MG63 (cell line): ENCODE data around the gene SGCD. TPM values are rescaled to one million over a fixed set of nuclear protein-coding genes. Genes with fewer than 3 reads are reported as not detected.

Experiments used
- DNase-seq: peaks from one replicate; pipeline ENCODE4 v3.0.0-alpha.2; 2020
- H3K27me3 ChIP-seq: fragments of 250-450 bp; sonication (Bioruptor Pico); 2 replicates; pipeline ENCODE4 v1.5.1; 2020; ENCODE audit warnings: mild to moderate bottlenecking, moderate library complexity
- H3K36me3 ChIP-seq: fragments of 250-450 bp; sonication (Bioruptor Pico); 2 replicates; pipeline ENCODE4 v1.5.1; 2020; ENCODE audit warnings: mild to moderate bottlenecking, moderate library complexity
- H3K4me3 ChIP-seq: fragments of 250-450 bp; sonication (Bioruptor Pico); 2 replicates; pipeline ENCODE4 v1.5.1; 2020; ENCODE audit warnings: mild to moderate bottlenecking, moderate library complexity
- H3K9me3 ChIP-seq: fragments of 250-450 bp; sonication (Bioruptor Pico); 2 replicates; pipeline ENCODE4 v1.5.1; 2020; ENCODE audit warnings: mild to moderate bottlenecking, moderate library complexity
- total RNA-seq: library from RNA; depleted of rRNA; stranded (reverse); fragments of >200 nt; shearing (Covaris generic); gene quantifications from 2 replicates; pipeline ENCODE4 v1.2.3, GENCODE V29; 2014; ENCODE audit warnings: low replicate concordance

SGCD gene
- total RNA-seq, 1 experiment from 2014 or later: 0.49 TPM

DNA sequence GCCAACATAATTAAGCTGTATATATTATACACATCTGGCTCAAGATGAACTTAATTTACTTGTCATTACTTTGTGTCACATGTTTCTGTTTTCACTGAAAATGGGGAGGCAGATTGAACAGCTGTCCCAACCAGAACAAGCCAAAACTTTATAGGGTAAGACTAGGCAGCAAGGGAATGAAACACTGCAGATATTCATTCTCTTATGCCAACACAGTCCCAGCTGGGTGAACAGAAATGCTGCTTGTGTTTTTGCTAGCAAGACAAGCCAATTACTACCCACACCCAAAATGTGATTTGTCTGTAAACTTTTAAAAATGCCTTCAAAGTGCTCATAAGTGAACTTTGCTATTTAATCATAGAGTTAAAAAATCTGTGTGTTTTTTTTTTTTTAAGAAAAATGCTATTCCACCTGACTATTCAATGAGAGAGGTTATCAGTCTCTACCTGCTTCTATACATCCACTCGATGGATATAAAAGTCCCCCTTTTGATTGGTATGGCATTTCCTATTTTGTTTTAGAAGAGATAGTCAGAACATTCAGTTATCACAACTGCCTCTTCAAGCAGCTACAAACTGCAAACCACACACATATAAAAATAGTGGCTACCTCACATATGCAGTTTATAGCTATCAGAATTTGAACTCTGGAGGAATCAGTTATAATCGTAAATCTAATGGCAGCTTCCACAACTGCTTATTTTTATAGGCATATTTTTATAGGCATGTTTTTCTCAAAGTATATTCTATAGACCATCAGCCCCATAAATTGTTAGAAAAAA lies 431.2 kb downstream of the SGCD start:
- Histone ChIP-seq H3K27me3 (no peaks in the 10 kb centered on the region), H3K36me3 (no peaks in the 10 kb centered on the region), H3K4me3 (no peak overlapping the region), H3K9me3 (no peaks in the 10 kb centered on the region)
- DNase-seq: no peak

DNA sequence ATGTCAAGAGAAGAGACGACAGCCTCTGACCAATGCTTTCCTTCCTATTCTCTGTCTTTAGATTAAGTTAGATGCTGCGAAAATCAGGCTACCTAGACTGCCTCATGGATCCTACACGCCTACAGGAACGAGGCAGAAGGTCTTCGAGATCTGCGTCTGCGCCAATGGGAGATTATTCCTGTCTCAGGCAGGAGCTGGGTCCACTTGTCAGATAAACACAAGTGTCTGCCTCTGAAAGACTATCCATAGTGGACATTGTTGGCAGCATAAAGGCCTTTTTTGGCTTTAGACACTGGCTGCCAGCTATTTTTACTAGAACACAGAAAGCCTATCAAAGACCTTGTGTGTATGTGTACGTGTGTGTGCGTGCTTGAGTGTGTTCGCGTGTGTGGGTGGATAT lies 432.2 kb downstream of the SGCD start:
- H3K36me3 ChIP-seq: no peaks in the 10 kb centered on the region
- no peak overlapping the region for H3K4me3 ChIP-seq
- H3K27me3 ChIP-seq: no peaks in the 10 kb centered on the region
- no peak for DNase-seq
- no peaks in the 10 kb centered on the region for H3K9me3 ChIP-seq

DNA sequence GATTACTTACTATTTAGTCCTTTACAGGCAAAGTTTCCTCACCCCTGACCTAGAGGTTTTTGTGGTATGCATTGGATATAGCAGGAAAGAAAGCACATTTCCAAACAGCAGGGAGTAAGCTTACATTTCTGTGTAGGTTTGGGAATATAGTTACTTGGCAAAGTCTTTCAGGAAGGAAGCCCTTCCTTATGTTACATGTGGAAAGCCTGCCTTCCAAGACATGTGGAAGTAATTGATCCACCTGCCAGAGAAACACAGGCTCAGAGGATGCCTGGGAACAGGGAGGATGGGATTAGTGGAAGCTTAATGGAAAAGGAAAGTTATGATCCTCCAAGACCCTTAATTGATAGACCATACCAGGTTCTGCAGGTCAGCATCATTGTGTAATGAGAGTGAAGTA lies 435.8 kb downstream of the SGCD start:
- Histone ChIP-seq H3K9me3 (no peaks in the 10 kb centered on the region), H3K4me3 (no peak overlapping the region), H3K27me3 (no peaks in the 10 kb centered on the region), H3K36me3 (no peaks in the 10 kb centered on the region)
- no peak for DNase-seq

DNA sequence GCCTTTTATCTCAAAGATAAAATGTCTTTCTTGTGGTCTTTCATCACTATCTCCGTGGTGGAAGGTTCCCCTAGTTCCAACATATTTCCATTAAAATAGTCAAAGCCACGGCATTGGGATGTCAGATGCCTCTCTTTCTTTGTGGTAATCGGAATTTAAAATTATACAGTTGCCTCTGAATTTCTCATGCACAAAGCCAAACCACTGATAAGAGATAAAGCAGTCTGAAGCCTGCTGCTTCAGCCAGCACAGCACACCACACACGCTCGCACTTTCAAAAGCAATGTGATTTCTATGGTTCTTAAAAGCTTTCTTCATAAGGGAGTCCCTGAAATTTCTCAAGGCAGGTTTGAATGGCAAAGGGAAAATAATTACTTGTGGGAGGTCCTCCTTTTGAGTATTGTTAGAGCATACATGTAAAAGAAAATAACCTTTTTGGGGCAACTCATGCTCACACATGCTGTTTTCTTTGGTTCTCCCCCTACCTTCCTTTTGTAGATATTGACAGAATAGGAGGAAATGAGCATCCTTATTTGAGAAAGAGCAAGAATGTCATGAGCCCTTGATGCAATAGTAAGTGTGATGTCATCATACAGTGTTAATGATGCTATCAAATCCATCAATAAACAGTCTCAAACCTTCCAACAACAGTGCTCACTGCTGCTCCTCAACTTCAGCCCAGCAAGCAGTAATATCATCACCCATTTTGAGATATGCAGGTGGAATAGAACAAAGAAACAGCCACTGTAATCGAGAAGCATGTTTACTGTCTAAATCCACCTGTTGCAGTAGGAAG lies 437.4 kb downstream of the SGCD start:
- no peaks in the 10 kb centered on the region for H3K36me3 ChIP-seq
- no peak for DNase-seq
- no peak overlapping the region for H3K4me3 ChIP-seq
- H3K9me3 ChIP-seq: no peaks in the 10 kb centered on the region
- no peaks in the 10 kb centered on the region for H3K27me3 ChIP-seq

DNA sequence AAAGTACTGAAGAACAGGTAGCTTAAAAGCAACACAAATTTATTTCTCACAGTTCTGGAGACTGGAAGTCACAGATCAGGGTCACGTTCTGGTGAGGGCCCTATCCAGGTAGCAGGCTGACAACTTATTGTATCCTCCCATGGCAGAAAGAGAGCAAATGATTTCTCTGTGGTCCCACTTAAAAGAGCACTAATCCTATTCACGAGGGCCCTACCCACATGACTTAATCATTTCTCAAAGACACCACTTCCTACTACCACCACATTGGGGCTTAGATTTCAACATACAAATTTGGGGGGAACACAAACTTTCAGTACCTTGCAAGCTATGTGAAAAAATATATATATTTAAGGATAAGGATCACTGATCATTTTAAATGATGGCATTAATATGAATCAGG lies 447.3 kb downstream of the SGCD start:
- Histone ChIP-seq H3K27me3 (no peaks in the 10 kb centered on the region), H3K36me3 (no peaks in the 10 kb centered on the region), H3K4me3 (no peak overlapping the region), H3K9me3 (no peaks in the 10 kb centered on the region)
- DNase-seq: no peak

DNA sequence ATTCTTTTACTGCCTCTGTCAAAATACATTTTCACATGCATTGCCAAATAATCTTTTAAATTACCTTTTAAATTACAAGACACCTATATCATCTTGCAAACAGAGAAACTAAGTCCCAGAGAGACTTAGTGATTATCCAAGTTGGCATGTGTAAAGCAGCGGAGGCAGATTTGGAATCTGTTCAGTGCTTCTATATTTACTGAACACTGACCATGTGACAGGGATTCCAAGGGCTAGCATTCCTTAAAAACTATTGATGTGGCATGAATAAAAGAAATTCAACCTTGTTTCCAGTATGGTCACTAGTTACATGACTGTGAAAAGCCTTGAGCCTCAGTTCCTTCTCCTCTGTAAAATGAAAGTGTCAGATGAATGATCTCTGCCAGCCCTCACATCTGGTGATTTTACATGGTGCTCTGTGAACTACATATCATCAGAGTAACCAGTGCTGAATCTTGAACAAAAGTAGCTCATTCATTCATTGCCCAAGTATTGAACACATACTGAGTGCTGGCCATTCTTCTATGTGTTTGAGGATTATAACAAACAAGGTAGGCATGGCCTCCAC lies 451.3 kb downstream of the SGCD start:
- H3K27me3 ChIP-seq: no peaks in the 10 kb centered on the region
- H3K9me3 ChIP-seq: no peaks in the 10 kb centered on the region
- H3K36me3 ChIP-seq: no peaks in the 10 kb centered on the region
- no peak overlapping the region for H3K4me3 ChIP-seq
- no peak for DNase-seq

DNA sequence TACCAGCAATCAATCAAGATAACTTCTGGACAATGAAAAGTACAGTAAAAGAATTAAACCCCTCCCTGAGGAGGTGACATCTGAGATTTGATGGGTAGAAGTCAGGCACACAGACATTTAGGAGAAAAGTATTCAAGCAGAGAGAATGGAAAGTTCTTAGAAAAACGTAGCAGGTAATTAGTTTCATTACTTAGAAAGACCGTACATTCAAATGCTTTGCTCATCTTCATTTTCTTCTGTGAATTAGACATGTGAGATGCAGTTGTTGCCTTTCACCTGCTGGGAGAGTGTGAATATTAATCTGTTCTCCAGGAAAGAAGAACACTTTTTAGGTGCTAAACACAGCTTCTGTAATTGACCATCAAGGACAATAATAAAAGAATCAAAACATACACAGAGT lies 451.8 kb downstream of the SGCD start:
- no peak for DNase-seq
- H3K27me3 ChIP-seq: no peaks in the 10 kb centered on the region
- no peaks in the 10 kb centered on the region for H3K9me3 ChIP-seq
- no peak overlapping the region for H3K4me3 ChIP-seq
- H3K36me3 ChIP-seq: no peaks in the 10 kb centered on the region

DNA sequence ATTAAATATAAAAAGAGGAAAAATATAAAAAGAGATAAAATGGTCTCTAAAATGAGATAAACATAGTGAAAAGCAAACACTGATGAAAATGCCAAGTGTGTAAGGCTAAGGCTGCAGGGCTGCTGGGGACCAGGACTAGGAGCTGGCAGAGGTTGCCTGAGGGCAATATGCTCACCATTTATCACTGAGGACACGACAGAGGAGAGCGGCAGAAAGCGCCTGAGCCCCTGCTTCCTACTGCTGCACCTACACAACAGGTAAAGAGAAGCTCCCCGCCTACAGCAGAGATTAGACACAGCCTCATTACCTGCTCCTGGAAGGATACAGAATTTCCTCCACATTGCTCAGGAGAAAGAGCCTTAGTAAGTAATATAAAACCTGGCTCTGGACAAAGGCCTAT lies 452.5 kb downstream of the SGCD start:
- Histone ChIP-seq H3K9me3 (no peaks in the 10 kb centered on the region), H3K36me3 (no peaks in the 10 kb centered on the region), H3K4me3 (no peak overlapping the region), H3K27me3 (no peaks in the 10 kb centered on the region)
- no peak for DNase-seq

DNA sequence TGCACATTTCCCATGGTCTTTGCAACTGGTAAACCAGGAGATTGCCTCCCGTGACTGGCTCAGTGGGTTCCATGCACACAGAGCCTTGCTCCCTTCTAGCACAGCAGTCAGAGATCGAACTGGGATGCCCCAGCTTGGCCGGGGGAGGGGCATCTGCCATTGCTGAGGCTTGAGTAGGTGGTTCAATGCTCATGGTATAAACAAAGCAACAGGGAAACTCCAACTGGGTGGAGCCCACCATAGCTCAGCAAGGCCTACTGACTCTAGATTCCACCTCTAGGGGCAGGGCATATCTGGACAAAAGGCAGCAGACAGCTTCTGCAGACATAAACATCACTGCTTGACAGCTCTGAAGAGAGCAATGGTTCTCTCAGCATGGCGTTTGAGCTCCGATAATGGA lies 456.1 kb downstream of the SGCD start:
- Histone ChIP-seq H3K36me3 (no peaks in the 10 kb centered on the region), H3K9me3 (no peaks in the 10 kb centered on the region; the same call in 1 of the 2 replicates), H3K27me3 (no peaks in the 10 kb centered on the region; the same call in 1 of the 2 replicates), H3K4me3 (no peak overlapping the region)
- DNase-seq: no peak

DNA sequence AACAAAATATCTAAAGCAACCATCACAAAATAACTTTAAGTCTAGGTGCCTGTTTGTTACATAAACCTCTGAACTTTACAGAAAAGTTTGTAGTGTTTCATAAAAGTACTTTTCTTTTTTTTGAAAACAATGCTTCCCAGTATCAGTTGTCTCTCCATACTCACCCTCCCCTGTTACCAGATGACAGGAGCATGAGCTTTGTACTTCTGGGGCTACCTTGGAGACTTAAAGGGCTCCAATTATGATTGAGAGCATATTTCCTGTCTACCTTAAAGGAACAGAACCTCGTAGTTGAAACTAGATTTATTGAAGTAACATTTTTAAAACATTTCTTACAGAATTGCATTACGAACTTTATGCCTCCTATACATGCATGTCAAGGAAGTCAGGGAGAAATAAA lies 467.7 kb downstream of the SGCD start:
- H3K4me3 ChIP-seq: no peak overlapping the region
- no peaks in the 10 kb centered on the region for H3K36me3 ChIP-seq
- H3K9me3 ChIP-seq: no peaks in the 10 kb centered on the region
- DNase-seq: no peak
- H3K27me3 ChIP-seq: 0 out of 2 replicates have a peak, but pooled peaks cover 2% of the 10 kb centered on the region

DNA sequence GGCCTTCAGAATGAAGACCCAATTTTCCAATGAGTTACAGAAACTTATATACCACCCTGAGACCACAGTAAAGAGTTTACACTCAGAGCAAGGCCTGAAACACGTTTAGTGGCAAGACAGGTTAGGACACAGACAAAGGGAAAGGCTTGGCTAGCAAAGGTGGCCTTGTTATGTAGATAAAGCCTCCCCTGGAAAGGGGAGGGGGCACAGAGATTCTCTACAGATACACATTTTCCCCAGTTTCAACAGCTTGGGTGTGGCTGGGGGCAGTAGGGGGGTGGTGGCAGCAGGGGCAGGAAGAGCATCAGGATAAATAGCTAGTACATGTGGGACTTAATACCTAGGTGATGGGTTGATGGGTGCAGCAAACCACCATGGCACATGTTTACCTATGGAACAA lies 471.2 kb downstream of the SGCD start:
- Histone ChIP-seq H3K36me3 (no peaks in the 10 kb centered on the region), H3K27me3 (peaks cover 8% of the 10 kb centered on the region), H3K9me3 (no peaks in the 10 kb centered on the region), H3K4me3 (no peak overlapping the region)
- no peak for DNase-seq

DNA sequence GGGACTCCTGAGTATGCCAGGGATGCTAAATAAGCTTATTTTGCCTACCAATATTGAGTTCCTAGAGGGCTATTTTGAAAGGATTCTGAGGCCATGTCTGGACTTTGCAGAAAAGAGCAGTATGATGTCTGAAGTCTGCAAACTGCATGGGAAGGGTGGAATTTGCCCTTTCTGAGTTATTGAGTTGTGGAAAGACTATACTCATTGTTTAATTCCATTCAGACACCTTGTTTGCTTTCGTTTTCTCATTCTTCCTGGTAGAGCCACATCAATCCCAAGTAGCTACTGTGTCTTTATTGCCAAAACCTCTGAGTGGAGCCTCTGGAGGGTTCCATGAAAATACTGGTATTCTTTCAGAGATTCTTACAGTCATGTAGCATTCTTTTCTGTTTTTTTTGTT lies 472.2 kb downstream of the SGCD start:
- Histone ChIP-seq H3K36me3 (no peaks in the 10 kb centered on the region), H3K27me3 (peaks cover 8% of the 10 kb centered on the region), H3K4me3 (no peak overlapping the region), H3K9me3 (no peaks in the 10 kb centered on the region)
- no peak for DNase-seq

DNA sequence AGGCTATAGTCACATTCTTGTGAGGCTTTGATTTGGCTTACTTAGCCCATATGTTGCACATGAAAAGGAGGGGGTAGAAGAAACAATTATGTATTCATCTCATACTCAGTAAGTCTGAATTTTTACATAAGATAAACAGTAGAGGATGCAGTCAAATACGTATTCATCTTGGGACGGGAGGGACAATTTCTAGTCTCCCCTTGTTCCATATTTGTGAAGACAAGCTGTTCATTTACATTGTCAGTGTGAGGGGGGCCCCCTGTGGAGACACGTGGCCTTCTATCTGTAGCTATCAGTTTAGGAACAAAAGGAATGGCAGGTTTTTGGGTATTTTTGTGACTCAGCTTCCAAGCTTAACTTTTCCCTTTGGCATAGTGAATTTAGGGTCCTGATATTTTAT lies 474.0 kb downstream of the SGCD start:
- H3K4me3 ChIP-seq: no peak overlapping the region
- DNase-seq: no peak
- H3K36me3 ChIP-seq: no peaks in the 10 kb centered on the region
- no peaks in the 10 kb centered on the region for H3K9me3 ChIP-seq
- H3K27me3 ChIP-seq: peaks cover 8% of the 10 kb centered on the region

DNA sequence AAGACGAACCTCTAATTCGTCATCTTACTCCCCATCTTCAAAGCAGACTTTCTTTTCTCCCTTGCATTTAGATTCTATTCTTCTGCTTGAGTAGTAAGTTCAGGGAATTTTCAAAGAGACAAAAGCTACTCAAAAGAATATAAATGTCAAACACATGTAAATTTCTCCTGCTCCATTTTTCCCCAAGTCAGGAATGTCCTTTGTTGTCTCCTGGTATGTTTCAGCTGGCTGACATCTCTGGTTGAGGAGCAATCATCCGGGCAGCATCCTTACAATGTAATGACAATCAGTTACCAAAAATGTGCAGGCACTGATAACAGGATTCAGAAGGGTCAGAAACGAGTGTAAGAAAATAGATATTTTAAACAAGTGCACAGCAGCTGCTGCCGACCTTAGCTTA lies 475.5 kb downstream of the SGCD start:
- H3K4me3 ChIP-seq: no peak overlapping the region
- no peaks in the 10 kb centered on the region for H3K36me3 ChIP-seq
- no peaks in the 10 kb centered on the region for H3K9me3 ChIP-seq
- peaks cover 10% of the 10 kb centered on the region for H3K27me3 ChIP-seq
- no peak for DNase-seq

DNA sequence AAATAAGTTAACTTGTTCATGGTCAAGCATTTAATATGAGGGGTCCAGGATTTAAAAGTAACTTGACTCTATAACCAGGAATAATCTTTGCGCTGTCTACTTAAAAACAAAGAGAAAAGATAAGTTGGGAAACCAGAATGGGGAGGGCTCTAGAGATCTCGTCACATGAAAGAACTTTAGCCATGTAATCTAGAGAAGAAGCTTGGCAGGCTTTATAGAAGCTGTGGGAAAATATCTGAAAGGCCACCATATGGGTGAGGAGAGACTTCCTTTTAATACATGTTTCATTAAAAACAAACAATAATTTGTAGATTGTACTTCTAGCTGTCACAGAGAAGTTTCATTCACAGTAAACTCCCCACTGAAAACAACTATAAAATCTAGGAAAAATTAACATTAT lies 476.4 kb downstream of the SGCD start:
- DNase-seq: no peak
- Histone ChIP-seq H3K36me3 (no peaks in the 10 kb centered on the region), H3K9me3 (no peaks in the 10 kb centered on the region), H3K27me3 (peaks cover 10% of the 10 kb centered on the region), H3K4me3 (no peak overlapping the region)

DNA sequence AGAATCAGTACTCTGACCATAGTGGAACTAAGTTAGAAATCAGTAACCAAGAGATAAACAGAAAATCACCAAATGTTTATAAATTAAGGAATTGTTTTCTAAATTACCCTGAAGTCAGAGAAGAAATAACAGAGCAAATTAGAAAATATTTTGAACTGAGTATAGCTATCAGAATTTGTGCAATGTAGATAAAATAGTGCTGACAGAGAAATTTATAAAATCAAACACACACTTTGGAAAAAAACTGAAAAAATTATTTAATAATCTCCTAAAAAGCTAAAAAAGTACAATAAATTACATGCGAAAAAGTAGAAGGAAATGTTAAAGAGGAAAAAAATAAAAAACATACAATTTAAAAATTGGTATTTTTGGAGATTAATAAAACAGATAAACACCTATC lies 486.0 kb downstream of the SGCD start:
- no peak for DNase-seq

DNA sequence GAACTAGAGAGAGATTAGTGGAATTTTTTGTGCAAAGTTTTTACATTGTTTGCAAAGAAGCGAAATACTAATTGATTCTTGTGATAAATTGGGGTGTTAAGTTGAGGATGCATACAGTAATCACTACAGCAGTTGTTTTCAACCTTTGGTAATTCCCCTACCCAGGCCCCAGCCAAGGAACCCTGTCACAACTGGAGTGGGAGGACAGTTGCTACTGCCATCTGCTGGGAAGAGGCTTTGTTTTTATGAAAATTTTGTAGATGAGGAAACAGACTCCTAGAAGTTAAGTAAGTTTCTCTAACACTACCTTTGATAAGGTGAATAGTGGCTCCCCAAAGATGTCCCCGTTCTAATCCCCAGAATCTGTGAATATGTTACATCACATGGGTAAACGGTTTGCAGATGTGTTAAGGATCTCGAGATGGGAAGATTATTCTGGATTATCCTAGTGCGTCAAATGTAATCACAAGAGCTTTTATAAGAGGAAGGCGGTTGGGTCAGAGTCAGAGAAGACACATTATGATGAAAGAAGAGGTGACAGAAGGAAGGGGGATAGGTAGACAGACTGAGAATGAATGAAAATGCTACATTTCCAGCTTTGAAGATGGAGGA lies 489.1 kb downstream of the SGCD start:
- peak; percentile 16 for DNase-seq
- H3K9me3 ChIP-seq: no peaks in the 10 kb centered on the region
- H3K4me3 ChIP-seq: no peak overlapping the region
- H3K27me3 ChIP-seq: peaks cover 2% of the 10 kb centered on the region
- no peaks in the 10 kb centered on the region for H3K36me3 ChIP-seq

More for the DNA sequence above, 486.0 kb downstream of the SGCD start:
- Histone ChIP-seq H3K36me3 (no peaks in the 10 kb centered on the region), H3K9me3 (no peaks in the 10 kb centered on the region), H3K27me3 (peaks cover 2% of the 10 kb centered on the region), H3K4me3 (no peak overlapping the region)
